ENCODE measurements around the gene RMDN2. TPM values are rescaled to one million over a fixed set of nuclear protein-coding genes. Genes with fewer than 3 reads are reported as not detected.
"Not testable (repeated sequence)": the region's sequence is repeated elsewhere in the genome, so short reads cannot be mapped to it uniquely, and the experiment has no call there.

Gene RMDN2
- polyA plus RNA-seq, 3 donors, result 11.0 to 13.4 (median 11.5) TPM

DNA sequence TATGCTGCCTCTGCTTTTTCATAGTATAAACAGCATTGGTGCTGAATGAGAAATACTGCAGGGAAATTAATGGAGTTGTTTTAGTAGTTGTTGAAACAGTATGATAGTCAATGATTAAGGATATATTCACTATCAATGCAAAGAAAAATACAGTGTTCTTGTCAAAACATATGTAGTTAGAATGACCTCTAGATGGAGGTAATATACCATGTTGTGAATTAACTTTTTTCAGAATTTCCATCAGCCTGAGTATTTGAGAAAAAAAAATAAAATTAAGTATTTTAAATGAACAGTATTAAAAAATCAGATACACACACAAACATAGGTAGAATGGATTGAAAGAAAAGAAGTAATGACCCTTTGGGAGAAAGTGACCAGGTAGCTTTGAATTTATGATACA, 59.5 kb downstream of the RMDN2 start:
- DNase-seq (ENCODE audit: low read depth in 3 of 3, low spot score in 2 of 3), result no peak

DNA sequence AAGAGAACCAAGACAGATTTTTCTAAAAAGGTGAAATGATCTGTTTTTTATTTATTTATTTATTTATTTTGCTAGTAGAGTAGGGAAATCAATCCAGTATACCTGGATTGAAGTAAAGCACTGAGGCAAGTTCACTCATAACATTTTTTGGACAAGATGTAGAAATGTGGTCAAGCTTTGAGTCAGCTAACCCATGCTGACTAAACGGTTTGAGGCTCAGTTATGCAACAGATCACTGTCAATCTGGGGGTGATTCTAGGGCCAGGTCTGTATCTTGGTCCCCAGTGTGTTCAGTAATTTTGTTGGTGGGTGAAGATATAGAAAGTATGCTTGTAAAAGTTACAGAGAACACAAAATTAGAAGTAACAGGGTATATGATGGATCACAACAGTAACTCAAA, 60.2 kb downstream of the RMDN2 start:
- DNase-seq (ENCODE audit: low read depth in 3 of 3, low spot score in 2 of 3), result no peak

DNA sequence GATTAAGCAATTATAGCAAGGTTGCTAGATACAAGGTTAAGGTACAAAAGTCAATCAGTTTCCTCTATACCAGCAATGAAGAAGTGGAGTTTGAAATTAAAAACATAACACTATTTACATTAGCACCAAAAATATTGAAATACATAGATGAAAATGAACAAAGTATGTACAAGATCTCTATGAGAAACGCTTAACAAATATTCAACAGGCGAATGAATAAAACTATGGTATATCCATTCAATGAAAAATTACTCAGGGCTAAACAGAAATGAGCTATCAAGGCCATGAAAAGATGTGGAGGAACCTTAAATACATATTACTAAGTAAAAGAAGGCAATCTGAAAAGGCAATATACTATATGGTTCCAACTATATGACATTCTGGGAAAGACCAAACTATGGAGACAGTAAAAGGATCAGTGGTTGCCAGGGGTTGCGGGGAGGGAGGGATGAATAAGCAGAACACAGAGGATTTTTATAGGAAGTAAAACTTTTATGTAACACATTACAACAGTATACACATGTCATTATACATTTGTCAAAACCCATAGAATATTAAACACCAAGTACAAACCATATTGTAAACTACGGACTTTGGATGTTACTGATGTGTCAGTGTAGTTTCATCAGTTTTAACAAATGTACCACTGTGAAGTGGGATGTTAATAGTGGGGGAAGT, 62.1 kb downstream of the RMDN2 start:
- no peak for DNase-seq (ENCODE audit: low read depth in 3 of 3, low spot score in 2 of 3)

DNA sequence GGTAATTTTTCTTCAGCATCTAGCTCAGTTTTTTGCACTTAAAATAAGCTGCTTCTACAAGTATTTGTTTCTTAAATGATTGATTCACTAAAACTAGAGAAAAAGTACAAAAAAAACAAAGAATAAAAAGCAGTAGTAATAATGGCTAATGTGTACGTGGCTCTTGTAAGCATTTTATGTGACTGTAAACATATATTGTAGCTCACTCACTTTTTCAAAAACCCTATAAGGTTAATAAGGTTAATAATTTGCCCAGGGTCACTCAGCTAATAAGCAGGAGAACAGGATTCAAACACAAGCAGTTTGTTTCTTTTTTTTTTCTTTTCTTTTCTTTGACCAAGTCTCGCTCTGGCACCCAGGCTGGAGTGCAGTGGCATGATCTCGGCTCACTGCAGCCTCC, 67.5 kb downstream of the RMDN2 start:
- no peak for DNase-seq (ENCODE audit: low read depth in 3 of 3, low spot score in 2 of 3)

DNA sequence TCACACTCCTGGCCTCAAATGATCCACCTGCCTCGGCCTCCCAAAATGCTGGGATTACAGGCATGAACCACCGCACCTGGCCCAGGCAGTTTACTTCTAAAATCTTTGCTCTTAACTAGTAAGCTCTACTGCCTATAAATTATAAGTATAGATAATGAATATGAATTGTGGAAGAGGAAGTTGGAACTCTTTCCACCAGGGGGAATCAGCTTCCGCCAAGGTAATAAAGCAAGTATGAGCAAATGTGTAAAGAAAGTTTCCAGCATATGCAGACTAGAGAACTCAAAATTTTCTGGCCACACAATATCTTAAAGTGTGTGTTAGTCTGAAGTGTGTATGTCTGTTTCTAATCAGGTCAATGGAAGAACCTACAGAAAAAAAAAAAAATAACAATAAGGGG, 68.1 kb downstream of the RMDN2 start:
- DNase-seq (ENCODE audit: low read depth in 3 of 3, low spot score in 2 of 3), result no peak

DNA sequence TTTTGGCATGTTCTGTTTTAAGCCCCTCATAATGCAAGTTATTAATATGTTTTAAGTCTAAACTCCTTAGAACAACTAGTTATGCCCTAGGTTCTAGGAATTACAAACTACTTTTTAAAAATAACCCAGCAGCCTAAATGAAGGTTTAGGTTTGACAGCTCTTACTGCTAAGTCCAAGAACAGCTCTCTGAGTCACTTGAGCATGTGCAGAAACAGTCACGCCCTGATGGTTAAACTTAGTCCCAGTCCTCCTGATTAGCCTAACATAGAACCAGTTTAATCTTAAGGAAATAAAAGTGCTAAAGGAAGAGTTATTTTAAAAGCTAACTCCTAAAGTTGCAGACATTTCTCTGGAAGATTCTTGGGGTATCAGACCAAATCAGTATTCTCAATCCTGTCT, 72.5 kb downstream of the RMDN2 start:
- DNase-seq (ENCODE audit: low read depth in 3 of 3, low spot score in 2 of 3), result no peak

DNA sequence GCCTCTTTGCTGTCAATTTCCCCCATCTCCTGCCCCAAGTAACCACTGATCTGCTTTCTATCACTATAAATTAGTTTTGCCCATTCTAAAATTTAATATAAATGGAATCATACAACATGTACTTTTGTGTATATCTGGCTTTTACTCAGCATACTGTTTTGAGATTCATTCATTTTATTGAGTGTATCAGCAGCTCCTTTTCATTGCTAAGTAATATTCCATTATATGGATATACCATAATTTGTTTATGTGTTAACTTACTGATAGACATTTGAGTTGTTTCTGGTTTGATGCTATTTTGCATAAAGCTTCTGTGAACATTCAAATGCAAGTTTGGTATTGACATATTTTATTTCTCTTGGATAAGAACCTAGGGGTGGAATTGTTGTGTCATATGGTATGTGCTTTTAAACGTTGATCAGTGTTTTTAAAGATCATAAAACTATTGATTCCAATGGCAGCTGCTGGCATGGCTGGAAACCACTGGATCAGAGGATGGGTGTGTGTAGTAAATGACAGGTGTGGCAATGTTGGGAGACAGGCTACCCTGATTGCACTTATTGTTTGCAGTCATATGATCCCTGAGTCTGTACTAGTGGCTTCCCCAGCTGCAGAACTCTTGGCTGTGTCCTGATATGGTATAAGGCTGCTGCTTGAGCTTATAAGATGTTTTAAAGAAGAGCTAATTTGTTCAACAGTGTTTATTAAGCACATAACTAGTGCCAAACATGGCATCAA, 75.6 kb downstream of the RMDN2 start:
- no peak for DNase-seq (ENCODE audit: low read depth in 3 of 3, low spot score in 2 of 3)

DNA sequence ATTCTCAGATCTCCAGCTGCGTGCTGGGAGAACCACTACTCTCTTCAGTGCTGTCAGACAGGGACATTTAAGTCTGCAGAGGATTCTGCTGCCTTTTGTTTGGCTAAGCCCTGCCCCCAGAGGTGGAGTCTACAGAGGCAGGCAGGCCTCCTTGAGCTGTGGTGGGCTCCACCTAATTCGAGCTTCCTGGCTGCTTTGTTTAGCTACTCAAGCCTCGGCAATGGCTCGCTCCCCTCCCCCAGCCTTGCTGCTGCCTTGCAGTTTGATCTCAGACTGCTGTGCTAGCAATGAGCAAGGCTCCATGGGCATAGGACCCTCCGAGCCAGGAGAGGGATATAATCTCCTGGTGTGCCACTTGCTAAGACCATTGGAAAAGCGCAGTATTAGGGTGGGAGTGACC, 85.1 kb downstream of the RMDN2 start:
- DNase-seq (ENCODE audit: low read depth in 3 of 3, low spot score in 2 of 3), result not testable (repeated sequence)

DNA sequence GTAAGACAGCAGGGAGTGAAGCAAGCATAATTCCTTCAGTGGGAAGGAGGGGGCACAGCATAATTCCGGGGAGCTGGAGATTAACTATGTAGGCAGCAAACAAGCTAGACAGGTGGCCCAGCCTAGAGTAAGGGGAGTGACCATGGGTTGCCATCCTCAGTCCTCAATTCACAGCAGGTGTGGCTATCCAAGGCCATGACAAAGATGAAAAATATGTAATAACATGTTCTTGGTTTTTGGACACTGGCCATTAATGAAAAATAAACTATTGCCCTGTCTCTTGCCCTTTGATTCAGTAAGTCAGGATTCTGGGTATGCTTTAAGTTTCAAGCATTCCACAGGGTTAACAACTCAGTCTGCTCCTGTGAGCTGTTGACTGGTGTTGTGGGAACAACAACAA, 85.9 kb downstream of the RMDN2 start:
- no peak for DNase-seq (ENCODE audit: low read depth in 3 of 3, low spot score in 2 of 3)

DNA sequence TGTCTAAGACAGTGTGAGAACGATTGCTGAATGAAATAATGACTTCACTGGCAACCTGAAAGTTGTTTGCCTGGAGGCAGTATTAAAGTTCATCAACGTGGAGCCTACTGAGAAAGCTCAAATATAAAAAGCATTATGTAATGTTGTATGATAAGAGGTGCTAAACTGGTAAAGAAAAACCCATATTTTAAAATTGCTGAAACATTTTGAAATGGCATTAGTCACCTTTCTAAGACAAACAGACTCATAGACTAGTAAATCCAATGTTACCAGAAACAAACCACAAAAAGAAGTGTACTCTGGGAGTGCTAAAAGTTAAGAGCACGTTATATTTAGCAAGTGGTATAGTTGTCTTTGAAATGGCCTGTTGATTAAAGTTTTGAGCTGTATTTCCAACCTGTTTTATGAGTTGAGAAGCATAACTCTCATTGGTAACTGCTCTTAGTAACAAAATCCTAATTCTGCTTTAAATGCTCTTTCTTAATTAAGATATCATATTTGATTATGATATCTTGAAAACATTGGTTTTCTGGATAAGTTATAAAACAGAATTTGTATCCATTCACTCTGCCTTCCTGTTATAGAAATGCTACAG, 88.2 kb downstream of the RMDN2 start:
- no peak for DNase-seq (ENCODE audit: low read depth in 3 of 3, low spot score in 2 of 3)

DNA sequence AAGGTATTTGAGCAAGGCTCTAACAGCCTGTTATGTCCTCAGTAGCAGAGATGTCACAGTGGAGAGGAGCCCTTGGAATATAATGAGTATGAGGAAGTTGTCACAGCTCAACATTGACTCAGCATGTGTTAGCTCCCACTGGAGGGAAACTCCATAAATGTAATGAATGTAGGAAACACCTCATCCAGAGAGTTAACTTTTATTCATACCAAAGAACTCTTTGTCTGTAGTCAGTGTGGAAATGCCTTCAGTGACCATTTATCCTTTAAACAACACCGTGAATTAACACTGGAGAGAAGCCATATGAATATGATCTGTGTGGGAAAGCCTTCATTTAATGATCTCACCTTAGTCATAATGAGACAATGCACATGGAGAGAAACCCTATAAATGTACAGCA, 91.1 kb downstream of the RMDN2 start:
- DNase-seq (ENCODE audit: low read depth in 3 of 3, low spot score in 2 of 3), result no peak

DNA sequence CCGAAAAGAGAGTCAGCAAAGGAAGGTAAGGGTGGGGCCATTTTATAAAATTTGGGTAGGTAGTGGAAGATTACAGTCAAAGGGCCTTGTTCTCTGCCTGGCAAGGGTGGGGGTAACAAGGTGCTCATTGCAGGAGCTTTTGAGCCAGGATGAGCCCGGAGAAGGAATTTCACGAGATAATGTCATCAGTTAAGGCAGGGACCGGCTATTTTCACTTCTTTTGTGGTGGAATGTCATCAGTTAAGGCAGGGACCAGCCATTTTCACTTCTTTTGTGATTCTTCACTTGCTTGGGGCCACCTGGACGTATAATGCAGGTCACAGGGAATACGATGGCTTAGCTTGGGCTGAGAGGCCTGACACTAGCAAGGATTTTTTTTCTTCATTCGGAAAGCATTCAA, 92.7 kb downstream of the RMDN2 start:
- DNase-seq (ENCODE audit: low read depth in 3 of 3, low spot score in 2 of 3), result no peak

DNA sequence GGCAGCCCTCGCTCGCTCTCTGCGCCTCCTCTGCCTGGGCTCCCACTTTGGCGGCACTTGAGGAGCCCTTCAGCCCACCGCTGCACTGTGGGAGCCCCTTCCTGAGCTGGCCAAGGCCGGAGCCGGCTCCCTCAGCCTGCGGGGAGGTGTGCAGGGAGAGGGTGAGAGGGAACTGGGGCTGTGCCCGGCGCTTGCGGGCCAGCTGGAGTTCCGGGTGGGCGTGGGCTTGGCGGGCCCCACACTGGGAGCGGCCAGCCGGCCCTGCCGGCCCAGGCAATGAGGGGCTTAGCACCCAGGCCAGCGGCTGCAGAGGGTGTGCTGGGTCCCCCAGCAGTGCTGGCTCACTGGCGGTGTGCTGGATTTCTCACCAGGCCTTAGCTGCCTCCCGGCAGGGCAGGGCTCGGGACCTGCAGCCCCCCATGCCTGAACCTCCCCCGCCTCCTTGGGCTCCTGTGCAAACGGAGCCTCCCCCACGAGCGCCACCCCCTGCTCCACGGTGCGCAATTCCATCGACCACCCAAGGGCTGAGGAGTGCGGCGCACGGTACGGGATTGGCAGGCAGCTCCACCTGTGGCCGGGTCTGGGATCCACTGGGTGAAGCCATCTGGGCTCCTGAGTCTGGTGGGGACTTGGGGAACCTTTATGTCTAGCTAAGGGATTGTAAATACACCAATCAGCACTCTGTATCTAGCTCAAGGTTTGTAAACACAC, 95.4 kb downstream of the RMDN2 start:
- DNase-seq (ENCODE audit: low read depth in 3 of 3, low spot score in 2 of 3), result not testable (repeated sequence)

DNA sequence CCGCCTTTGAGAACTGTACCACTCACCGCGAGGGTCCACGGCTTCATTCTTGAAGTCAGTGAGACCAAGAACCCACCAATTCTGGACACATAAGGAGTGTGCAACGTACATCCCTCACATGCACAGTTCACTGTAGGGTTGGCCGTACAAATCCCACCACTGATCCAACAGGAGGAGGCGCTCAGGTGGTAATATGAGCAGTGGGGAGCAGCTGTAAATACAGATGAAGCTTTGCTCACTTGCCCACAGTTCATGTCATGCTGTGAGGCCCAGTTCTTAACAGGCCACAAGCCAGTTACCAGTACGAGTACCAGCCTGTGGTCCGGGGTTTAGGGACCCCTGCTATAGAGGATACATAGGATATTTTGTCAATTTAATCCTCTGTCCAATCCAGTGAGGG, 96.5 kb downstream of the RMDN2 start:
- no peak for DNase-seq (ENCODE audit: low read depth in 3 of 3, low spot score in 2 of 3)

DNA sequence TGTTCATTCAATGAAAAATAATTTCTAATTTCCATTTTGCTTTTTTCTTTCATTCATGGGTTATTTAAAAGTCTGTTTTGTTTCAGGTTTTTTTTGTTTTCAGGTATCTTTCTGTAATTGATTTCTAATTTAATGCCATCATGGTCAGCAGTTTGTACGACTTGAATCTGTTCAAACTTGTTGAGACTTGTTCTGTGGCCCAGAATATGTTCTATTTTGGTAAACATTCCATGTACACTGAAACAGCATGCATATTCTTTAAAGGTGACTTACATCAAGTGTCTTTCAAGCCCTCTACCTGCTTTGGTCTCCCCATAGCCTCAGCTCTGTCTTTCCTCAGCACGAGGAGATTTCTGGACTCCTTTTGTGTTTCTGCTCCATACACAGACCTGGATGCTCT, 101.8 kb downstream of the RMDN2 start:
- no peak for DNase-seq (ENCODE audit: low read depth in 3 of 3, low spot score in 2 of 3)

DNA sequence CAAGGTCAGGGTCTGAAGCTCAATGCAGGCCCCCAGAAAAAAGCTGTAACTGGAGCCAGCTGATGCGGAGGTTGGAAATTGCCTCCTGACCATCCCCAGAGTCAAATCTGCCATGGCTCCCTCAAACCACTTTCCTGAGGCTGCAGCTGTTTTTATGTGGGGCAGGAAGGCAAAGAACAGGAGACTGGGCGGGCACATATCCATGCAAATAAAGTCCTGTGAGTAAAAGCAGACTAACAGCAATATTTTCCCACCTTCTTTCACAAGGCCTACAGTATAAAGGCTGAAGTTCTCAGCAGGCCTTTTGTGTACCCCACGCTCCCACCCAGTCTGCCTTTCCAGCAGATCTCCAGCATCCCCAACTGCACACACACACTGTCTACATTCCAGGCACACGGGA, 103.7 kb downstream of the RMDN2 start:
- DNase-seq (ENCODE audit: low read depth in 3 of 3, low spot score in 2 of 3), result no peak

DNA sequence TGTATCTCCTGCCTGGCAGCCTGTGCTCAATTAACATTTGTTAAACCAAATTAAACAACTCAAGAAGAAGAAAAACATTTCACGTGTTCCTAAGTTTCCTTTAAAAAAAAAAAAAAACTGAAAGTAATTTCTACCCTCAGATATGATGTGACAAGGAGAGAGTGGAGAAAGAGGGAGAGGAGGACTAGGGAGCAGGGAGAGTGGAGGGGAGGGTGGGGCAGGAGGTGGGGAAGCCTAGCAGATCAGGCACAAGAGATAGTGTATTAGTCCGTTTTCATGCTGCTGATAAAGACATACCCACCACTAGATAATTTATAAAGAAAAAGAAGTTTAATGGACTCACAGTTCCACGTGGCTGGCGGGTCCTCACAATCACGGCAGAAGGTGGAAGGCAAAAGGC, 104.4 kb downstream of the RMDN2 start:
- no peak for DNase-seq (ENCODE audit: low read depth in 3 of 3, low spot score in 2 of 3)

DNA sequence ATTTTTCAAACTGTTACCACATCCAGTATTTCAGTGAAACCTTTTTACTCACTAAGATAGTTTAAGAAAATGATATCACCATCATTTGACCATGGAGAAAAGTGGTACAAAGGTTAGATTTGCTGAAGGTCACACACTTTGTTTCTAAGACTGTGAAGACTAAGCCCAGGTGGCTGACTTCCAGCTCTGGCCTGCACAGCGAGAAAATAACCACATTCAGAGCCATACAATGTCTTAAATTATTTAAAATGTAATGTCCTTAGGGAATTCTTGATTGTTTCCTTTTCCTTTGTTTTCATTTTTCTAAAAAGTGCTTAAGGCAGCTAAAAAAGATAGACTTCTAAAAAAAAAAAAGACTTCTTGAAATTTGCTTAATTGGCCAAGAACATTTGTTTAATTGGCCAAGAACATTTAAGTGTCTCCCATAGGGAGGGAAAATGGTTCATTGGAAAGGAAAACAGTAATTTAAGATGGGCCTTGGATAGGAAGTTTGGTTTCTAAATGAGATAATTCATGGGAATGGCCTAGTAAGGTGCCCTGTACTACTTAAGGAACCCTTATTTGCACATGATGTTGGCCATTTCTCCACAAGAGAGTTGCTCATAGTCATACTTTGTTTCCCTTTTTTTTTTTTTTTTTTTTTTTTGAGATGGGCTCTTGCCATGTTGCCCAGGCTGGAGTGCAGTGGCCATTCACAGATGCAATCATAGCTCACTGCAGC, 105.7 kb downstream of the RMDN2 start:
- no peak for DNase-seq (ENCODE audit: low read depth in 3 of 3, low spot score in 2 of 3)

DNA sequence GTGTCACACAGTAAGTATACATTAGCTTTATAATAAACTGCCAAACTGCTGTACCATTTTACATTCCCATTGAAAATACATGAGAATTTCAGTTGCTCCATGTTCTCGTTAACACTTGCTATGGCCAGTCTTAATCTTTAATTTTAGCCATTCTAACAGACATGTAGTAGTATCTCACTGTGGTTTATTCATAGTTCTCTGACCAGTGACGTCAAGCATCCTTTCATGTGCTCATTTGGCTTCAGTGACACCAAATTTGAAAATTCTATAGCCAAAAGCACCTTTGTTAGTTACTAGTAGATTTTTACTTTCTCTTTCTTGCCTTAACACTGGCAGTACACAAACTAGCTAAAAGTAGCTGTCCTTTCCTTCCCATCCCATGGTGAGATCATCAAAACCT, 107.9 kb downstream of the RMDN2 start:
- DNase-seq (ENCODE audit: low read depth in 3 of 3, low spot score in 2 of 3), result no peak

DNA sequence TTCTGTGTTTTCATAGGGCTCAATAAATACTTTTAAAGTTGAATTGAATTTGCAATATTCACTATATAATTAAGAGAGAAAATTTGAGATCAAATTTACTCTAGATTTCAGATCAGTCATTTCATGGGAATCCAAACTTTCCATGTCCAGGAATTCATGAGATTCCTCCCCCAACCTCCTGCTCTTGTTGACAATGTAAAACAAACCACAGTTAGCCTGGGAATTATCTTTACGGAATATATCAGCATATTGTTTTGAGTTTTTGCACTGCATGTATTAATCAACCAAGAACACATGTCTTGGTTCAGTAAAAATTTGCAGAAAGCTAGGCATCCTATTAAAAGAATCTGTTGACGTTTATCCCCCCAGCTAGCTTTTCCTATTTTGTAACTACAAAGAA, 108.6 kb downstream of the RMDN2 start:
- no peak for DNase-seq (ENCODE audit: low read depth in 3 of 3, low spot score in 2 of 3)

DNA sequence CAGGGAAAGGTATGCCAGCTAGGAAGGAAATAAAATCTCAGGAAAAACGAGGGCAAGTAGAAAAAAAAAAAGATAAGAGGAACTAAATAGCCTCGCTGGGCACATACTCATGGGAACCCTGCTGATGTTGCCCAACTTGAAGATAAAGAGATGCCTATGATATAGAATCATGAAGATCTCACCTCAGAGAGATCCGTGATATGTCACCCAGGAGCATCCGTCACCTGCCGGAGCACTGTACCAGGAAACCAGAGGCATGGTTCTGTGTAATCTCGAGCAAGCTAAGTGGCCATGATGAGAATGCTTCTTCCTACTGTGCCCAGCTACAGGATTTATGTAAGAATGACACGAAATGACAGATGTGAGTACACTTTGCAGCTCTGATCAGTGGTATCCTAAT, 110.9 kb downstream of the RMDN2 start:
- DNase-seq (ENCODE audit: low read depth in 3 of 3, low spot score in 2 of 3), result no peak

Measured in right renal cortex interstitium (tissue), 3 donors.